G401 (cell line): Measurements from ENCODE around the gene SIRT5. TPM values are rescaled to one million over a fixed set of nuclear protein-coding genes. Genes with fewer than 3 reads are reported as not detected.

ENCODE experiments used
- DNase-seq: peaks from one replicate; pipeline ENCODE4 v3.0.0-alpha.2; 2015; ENCODE audit warnings: low spot score
- in situ Hi-C: cut with HindIII; loops from 2 replicates; pipeline ENCODE4 v1.10.0; 2016; ENCODE audit warnings: low sequenced_read_pairs, mixed read lengths
- total RNA-seq: library from RNA; depleted of rRNA; stranded (reverse); fragments of >200 nt; shearing (Covaris generic); gene quantifications from 2 replicates; pipeline ENCODE4 v1.2.3, GENCODE V29; 2014

The SIRT5 gene
- total RNA-seq, 1 experiment from 2014 or later: 13.9 TPM

GRCh38 chr6:13614926-13615791 lies 40.8 kb downstream of the SIRT5 start, which contains the start of gene NOL7:
TSS of gene NOL7 (plus strand) at chr6:13615335. CDS start at chr6:13615359, 24 bp downstream.
- in situ Hi-C loops: no loop called here
- DNase-seq: peak; percentile 96

GRCh38 chr6:13615792-13616120 lies 41.4 kb downstream of the SIRT5 start:
- in situ Hi-C loops: no loop called here
- peak; percentile 47 for DNase-seq

GRCh38 chr6:13617066-13617465 lies 42.7 kb downstream of the SIRT5 start:
- no peak for DNase-seq
- in situ Hi-C loops: no loop called here

DNA sequence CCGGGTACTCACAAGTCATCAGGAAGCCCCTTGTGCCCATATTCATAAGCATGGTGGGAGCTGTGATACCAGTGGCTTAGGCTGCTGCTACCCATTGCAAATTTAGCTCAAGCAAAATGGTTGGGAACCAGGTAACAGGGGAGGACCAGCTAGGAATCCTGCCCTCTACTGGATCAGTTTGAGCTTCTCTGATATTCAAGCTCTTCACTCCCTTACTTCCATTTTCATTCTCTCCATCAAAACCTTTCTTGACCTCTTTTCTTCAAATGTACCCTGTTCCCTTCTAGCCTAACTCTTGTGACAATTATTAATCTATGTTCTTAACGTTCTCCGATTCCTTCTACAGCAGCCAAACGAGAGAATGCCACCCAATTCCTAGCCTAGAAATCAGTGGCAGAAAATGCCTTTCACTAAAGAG lies 50.5 kb downstream of the SIRT5 start:
- DNase-seq: peak; percentile 51
- in situ Hi-C loops: no loop called here

- no peak for DNase-seq
- in situ Hi-C loops: no loop called here
Measured at GRCh38 chr6:13629459-13630116, 55.2 kb downstream of the SIRT5 start.

DNA sequence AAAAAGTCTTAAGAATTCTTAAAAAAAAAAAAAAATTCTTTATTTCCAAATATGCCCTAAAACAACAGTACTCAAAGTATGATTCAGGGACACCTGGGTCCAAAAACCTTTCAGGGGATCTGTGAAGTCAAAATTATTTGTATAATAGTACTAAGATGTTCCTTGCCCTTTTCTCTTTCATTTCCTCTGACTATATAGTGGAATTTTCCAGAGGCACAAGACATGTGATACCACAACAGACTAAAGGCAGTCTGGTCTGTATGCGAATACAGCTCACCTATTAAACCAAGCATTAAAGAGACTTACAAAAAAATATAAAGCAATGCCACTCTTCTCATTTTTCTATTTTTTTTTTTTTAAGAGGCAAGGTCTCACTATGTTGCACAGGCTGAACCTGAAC lies 56.1 kb downstream of the SIRT5 start:
- in situ Hi-C loops: no loop called here
- no peak for DNase-seq

GRCh38 chr6:13633343-13633742 lies 58.9 kb downstream of the SIRT5 start:
- DNase-seq: no peak
- in situ Hi-C loops: no loop called here

DNA sequence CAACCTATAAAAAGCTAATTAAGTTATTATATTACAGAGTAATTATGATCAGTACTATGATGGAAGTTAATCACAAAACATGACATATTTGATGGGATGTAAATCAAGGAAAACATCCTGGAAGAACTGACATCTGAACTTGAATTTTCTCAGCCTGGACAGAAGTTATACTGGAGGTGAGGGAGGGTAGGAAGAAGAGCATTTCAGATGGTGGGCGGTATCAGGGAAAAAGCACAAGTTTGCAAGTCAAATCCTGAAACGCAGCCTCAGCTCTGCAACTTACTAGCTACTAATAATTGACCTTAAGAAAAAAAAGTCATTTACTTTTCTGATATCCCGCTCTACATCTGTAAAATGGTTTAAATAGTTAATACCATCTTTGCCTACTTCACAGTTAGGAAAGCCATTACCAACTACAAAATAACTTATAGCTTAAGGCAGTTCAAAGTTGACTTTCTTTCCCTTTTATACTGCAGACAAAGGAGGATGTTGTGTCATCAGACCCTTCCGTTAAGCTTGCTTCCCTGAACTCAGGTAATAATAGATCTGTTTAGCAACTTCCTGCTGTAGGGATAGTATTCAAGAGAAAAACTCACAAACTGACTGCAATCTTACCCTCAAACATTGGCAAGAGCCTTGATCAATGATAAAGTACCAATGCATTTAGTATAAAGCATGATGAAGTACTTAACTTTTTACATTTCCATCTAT lies 61.7 kb downstream of the SIRT5 start:
- in situ Hi-C loops: no loop called here
- no peak for DNase-seq

GRCh38 chr6:13638014-13638413 lies 63.6 kb downstream of the SIRT5 start:
- in situ Hi-C loops: no loop called here
- no peak for DNase-seq

GRCh38 chr6:13638626-13639025 lies 64.2 kb downstream of the SIRT5 start:
- DNase-seq: no peak
- in situ Hi-C loops: no loop called here

DNA sequence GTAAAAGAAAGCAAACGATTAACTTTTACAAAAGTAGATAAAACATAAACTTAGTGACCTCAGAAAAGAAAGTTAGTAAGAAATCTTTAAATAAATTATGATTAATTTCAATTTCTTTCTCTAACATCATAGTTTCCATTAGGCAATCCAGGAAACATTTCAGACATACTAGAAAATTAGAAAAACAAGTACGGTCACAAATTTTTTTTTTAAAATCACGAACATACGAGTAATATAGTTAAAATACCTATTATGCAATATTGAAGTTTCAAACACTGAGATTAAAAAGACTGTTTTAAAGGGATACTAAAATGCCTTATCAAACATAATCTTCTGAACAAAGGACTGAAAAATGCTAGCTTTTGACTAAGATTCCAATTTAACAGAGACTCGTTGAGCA lies 66.9 kb downstream of the SIRT5 start:
- in situ Hi-C loops: no loop called here
- DNase-seq: no peak

DNA sequence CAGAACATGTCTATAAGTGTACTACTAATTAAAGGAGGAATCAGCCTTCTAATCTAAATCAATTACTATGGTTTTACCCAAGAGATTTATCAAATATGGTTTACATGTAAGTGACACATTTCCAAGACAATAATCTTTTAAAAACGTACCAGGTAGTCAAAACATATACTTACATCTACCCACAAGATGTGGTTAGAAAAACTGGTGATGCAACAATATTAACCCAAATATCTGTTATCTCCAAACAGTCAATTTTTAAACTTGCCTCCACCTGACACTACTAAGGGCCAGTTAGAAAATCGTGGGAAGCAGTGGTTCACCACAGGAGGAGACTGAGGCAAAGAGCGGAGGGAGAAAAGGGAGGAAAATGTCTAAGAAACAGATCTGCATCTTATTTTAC lies 68.7 kb downstream of the SIRT5 start:
- DNase-seq: no peak
- in situ Hi-C loops: no loop called here

DNA sequence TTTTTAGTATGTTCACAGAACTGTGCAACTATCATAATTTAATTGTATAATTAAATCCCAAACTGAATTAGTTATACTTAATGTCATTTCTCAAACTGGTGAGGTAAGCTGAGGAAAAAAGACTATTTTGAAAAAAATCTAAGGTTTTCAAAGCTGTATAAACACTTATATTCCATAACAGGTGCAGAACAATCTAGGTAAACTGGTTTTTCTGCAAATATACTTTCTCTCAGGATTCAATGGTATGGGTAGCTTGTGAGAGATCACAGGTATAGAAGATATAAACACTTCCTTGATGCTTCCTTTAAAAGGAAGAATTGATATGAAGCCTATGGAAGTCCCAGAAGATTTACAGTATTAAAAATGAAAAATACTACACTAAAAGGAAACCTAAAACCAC lies 74.4 kb downstream of the SIRT5 start:
- DNase-seq: no peak
- in situ Hi-C loops: no loop called here

- in situ Hi-C loops: no loop called here
Measured at GRCh38 chr6:13649393-13649792, 75.0 kb downstream of the SIRT5 start.

GRCh38 chr6:13653296-13653695 lies 78.9 kb downstream of the SIRT5 start:
- in situ Hi-C loops: no loop called here
- no peak for DNase-seq

More at GRCh38 chr6:13649393-13649792, 75.0 kb downstream of the SIRT5 start:
- no peak for DNase-seq

DNA sequence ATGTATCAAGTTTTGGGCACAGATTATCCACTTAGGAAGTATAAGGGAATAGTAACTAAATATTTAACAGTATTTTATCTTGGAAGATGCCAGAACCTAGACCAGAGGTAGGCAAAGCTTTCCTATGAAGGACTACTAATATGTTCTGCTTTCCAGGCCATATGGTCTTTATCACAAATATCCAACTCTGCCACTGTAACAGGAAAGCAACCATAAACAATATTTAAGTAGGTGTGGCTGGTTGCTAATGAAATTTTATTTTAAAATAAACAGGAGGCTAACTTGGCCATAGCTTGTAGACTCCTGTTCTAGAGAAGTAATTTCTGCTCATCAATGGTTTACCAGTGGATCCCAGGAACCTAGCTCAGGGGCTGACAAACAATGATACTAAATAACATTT lies 80.1 kb downstream of the SIRT5 start:
- no peak for DNase-seq
- in situ Hi-C loops: no loop called here

DNA sequence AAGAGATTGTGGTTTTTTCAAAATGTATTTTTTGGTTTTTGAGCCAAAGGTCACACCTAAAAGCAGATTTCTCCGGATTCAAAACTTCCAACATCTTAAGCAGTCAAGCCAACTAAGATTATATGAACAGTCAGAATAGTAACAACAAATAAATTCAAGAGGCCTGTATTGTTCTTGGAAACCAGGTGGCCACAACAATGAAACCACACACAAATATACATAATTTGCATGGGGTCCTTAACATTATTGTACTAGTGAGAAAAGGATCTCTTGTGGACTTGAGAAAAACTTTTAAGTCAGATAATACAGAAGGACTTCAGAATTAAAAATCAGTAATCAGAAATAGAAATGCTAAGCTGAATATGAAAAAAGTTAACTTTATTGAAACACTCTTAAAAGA lies 81.3 kb downstream of the SIRT5 start:
- no peak for DNase-seq
- in situ Hi-C loops: no loop called here

- in situ Hi-C loops: no loop called here
Measured at GRCh38 chr6:13660273-13660672, 85.9 kb downstream of the SIRT5 start.

DNA sequence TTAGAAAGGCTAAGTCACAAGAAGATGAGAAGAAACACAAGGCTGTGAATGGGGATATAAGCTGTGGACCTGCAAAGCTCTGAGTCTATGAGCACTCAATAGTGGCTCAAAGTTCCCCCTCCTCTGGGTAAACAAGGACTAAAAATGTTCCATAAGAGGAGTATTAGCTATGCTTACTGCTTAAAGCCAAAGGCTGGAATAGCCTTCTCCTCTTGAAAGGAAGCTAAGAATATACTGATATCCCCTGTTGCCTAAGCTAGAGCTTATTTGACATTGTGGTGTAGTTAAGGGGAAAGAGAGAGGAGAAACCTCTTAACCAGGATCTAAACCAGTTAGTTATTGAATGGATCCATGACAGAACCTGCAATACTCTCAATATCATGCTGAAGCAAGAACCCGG lies 86.5 kb downstream of the SIRT5 start:
- in situ Hi-C loops: no loop called here
- DNase-seq: no peak

More at GRCh38 chr6:13660273-13660672, 85.9 kb downstream of the SIRT5 start:
- no peak for DNase-seq

DNA sequence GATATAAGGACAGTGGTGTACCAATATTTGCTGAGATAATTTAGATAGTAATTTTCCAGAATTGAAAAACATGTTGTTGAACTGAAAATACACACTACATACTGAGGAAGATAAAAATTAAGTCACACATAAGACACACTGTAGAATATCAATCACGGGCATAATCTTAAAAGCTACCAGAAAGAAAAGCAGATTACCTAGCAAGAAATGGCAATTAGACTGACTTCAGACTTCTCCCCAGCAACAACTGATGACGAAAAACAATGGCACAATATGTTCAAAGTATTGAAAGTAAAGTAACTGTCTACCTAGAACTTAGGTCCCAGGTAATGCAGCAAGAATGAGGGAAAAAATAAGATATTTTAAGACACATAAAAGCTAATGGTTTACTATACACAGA lies 87.2 kb downstream of the SIRT5 start:
- in situ Hi-C loops: no loop called here
- DNase-seq: no peak
